T-helper 1 cell treated with Interleukin-12 subunit alpha and Interleukin-12 subunit beta and Interleukin-4 antibody, amounts not matched to agents 30 ng/mL and 1 ng/mL, for 36 hours (primary cell): Measurements from ENCODE around the gene ACTN1. TPM values are rescaled to one million over a fixed set of nuclear protein-coding genes. Genes with fewer than 3 reads are reported as not detected.

Source experiments
- intact Hi-C: fragments of 100-400 bp; cut with micrococcal nuclease; formaldehyde crosslinking; loops from one replicate; pipeline ENCODE4 v1.15.1; 2024
- total RNA-seq: library from RNA; stranded (reverse); gene quantifications from 2 replicates; pipeline ENCODE4 v1.2.3, GENCODE V29; 2022

The ACTN1 gene
- total RNA-seq, 1 donor from 2014 or later, result 23.2 TPM

DNA sequence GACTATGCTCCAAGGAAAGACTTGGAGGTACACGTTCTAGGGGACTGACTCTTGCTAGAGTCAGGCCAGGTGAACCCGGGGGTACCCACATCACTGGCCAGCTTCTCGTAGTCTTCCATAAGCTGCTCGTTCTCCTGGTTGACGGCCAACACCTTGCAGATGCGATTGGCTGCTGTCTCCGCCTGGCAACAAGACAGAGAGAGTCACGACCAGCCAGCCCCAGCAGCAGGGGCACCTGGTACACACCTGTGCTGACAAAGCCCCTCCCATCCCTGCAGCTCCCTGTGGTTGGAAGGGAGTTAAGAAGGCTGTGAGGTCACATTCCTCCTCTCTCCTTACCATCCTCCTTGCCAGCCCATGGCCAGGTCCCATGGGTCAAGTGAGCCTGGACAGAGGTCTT, 85.5 kb downstream of the ACTN1 start:
- intact Hi-C loops, result no loop called here

DNA sequence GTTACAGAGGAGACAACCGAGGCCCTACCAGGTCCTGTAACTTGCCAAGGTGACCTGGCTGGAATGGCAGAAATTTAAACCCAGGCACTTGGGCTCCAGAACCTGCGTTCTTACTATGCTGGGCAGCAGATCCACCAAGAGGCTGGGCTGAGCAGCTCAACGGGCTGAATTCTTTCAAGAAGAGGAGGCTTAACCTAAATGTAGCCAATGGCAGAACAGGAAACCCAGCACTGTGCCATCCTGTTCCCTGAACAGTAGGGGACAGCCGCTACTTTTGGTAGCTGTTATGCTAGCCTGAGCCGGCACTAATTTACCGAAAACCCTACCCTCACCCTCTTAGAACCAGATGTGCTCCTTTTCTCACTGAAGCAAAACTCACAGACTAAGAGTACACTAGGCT, 86.1 kb downstream of the ACTN1 start:
- intact Hi-C loops, result no loop called here

DNA sequence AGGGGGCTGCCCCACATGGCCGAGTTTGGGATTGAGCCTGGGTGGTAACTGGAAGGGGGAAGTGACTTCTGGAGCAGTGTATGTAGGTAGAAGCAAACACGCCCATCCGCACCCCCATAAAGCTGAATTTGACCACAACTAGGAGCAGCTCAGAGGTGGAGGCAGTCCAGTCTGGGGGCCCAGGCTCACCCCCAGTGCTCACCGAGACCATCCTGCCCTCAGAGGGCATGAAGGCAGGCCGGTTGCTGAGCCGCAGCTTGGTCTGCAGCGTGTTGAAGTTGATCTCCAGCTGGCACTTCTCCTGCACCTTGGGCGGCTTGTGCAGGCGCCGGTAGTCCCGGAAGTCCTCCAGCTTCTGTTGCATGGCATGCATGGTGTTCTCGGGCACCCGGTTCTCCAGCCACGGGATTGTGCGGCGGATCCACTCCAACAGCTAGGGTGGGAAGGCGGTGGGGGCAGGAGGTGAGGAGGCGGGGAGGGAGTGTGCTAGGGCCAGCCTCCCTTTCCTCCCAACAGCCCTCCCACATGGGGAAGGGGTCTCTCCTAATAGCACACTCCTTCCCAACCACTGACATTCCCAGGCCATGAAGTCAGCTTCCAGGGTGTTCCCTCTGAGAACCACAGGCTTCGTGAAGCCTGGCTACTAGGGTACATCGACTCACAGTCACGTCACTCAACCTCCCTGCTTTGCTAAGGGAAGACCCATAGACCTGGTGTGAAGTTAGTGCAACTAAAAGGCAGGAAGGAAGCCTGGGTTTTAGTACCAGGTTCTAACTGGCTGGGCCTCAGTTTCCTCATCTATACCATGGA, 87.0 kb downstream of the ACTN1 start:
- intact Hi-C loops, result no loop called here

GRCh38 chr14:68890173-68890931, 88.8 kb downstream of the ACTN1 start:
- intact Hi-C loops, result no loop called here

DNA sequence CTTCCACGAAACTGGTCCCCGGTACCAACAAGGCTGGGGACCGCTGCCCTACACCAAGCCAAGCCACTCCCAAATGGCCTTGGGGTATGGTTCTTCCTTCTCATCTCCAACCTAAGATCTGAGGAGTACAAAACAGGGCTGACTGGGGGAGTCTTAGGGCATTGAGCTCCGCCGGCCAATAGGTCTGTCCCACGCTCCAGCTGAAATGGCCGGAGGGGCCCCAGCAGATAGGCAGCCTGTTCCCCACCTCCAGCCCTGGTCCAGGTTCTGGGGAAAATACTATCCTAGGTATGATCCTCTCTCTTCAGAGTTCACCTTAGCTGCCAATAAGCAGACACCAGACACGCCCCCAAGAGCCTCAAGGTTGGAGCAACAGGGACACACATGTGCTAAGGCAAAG, 90.2 kb downstream of the ACTN1 start:
- intact Hi-C loops, result no loop called here

GRCh38 chr14:68888025-68888850, 90.9 kb downstream of the ACTN1 start:
- intact Hi-C loops, result no loop called here

DNA sequence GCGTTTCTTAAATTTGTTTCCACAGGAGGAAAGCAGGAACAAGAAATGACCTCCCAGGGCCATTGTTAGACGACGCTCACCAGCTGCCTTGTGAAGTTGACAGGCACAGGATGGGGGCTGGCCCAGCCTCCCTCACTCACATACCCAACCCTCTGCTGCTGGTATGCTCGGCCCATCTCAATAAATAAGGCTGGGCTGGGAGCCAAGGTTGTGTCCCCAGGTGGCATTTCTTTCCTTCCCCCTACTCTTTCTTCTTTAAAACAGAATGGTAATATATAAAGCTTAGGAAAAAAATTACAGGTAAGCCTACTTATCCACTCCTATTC, 93.0 kb downstream of the ACTN1 start:
- intact Hi-C loops, result no loop called here

DNA sequence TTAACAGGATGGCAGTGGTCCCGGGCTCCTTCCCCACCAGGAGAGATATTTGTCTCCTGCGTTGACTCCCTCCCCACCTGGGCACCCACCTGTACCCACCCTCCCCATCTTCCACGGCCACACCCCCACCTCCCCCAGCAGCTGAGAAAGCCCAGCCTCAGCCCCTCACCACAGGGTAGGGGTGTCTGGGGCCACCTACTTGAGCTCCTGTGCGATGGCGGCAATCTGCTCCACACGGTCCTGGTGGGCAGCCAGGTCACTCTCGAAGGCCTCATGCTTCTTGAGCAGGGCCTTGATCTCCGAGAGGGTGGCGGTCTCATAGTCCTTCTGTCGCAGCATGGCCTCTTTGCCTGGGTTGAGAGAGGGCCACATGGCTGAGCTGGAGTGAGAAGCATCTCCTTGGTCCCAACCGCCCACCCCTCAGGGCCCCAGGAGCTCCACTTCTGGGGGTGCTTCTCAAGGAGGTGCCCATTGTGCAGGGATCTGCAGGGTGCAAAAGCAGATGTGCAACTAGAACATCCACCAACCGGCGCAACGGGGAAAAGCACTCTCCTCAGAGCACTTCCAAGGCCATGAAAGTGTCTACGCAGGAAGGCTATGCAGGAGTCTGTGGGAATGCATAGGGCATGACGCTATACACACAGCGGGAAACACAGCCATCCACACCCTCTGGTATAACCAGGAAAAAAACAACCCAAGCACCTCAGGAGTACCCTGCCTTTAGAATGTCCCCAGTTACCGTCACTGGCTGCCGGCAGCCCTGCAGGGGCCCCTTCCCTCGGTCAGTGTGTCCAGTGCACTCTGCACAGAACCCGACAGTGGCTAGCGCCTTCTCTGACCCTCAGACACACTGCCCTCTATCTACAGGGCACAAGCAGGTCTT, 93.6 kb downstream of the ACTN1 start:
- intact Hi-C loops, result no loop called here

GRCh38 chr14:68884031-68885030, 94.8 kb downstream of the ACTN1 start:
- intact Hi-C loops, result no loop called here

GRCh38 chr14:68882235-68882634, 96.9 kb downstream of the ACTN1 start:
- intact Hi-C loops, result no loop called here

DNA sequence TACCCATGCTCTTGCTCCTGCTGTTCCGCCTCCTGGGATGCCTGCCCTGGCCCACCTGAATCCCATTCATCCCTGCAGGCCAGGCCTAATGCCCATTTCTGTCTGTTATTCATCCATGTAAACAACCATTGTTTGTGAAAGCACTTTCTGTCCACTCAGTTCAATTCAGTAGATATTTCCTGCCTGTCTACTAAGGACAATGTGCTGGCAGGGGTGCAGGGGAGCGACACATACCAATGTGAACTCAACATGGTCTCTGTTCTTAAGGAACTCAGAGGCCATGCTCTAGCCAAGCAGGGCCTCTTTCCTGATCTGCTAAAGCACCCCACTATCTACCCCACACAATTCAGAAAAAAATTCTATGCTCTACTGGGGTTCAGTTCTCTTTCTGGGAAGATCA, 97.7 kb downstream of the ACTN1 start:
- intact Hi-C loops, result no loop called here

GRCh38 chr14:68880581-68881105, 98.5 kb downstream of the ACTN1 start:
- intact Hi-C loops, result no loop called here

DNA sequence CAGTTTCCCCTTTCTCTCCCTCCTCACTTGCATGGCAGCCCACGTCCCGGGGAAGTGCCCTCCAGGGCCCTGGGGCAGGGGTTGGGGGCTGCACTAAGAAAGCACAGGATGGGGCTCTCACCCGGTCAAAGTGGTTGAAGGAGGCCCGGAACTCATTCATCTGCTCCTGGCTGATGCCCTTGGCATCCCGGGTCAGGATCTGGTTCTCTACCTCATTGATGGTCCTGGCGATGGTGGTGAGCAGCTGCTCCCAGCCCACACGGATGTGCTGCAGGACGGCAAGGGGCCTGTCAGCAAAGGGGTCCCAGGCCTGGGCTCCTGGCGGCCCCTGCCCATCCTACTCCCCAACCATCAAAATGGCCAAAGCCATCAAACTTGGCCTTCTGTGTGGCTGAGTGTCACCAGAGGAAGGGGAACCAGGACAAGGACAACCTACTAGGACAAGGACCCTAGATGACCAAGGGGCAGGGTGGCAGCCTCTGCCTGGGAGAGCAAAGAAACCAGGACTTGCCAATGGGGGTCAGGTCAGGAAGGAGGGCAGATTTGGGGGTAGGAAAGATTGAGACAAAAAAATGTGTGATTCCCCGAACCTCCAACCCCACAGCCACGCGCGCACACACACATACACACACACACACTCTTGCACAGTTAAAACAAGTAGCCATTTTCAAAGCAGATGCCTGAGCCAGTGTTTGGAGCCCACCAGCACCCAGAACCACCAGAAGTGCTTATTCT, 99.1 kb downstream of the ACTN1 start:
- intact Hi-C loops, result no loop called here

GRCh38 chr14:68879321-68879781, 99.8 kb downstream of the ACTN1 start:
- intact Hi-C loops, result no loop called here

GRCh38 chr14:68878908-68879307, 100.2 kb downstream of the ACTN1 start:
- intact Hi-C loops, result no loop called here

GRCh38 chr14:68877993-68878575, 101.0 kb downstream of the ACTN1 start:
- intact Hi-C loops, result no loop called here

DNA sequence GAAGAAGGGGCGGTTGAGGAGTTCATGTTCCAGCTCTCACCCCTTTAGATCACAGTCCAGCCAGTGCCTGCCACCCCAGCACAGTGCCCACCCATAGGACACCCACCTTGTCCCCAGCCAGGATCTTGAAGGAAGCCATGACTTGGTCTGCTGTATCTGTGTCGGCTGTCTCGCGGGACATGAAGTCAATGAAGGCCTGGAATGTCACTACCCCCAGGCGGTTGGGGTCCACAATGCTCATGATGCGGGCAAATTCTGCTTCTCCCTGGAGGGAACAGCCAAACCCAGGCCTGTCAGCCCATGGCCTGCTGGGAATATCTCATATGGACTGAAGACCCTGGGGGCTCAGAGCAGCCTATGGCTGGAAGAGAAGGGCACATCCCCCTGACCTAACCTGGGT, 102.1 kb downstream of the ACTN1 start:
- intact Hi-C loops, result no loop called here

DNA sequence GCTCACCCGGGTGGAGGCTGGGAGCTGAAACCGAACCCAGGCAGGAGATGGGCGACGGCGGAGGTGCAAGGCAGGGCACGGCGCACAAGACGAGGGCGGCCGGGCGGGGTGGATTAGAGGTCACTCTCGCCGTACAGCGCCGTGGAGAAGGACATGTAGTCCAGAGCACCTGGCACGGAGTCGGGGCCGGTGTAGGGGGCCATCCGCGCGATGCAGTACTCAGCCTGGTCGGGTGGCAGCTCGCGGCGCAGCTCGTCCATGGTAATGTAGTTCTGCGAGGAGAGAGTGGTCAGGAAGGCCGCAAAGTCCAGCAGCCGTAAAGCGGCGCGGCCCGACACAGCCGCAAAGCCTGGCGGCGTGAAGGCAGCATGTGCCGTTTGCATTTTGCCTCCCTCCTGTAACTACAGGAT, 104.4 kb downstream of the ACTN1 start:
- intact Hi-C loops, result no loop called here
